GM21723 (cell line): Measurements from ENCODE around the gene MTA1.

Source experiments
- ATAC-seq: cut with Tn5 transposase; IDR thresholded peaks from one replicate; pipeline ENCODE4 v1.9.1; 2021; ENCODE audit warnings: mild to moderate bottlenecking, moderate library complexity; ENCODE audit not compliant: unreplicated experiment

MTA1 gene

DNA sequence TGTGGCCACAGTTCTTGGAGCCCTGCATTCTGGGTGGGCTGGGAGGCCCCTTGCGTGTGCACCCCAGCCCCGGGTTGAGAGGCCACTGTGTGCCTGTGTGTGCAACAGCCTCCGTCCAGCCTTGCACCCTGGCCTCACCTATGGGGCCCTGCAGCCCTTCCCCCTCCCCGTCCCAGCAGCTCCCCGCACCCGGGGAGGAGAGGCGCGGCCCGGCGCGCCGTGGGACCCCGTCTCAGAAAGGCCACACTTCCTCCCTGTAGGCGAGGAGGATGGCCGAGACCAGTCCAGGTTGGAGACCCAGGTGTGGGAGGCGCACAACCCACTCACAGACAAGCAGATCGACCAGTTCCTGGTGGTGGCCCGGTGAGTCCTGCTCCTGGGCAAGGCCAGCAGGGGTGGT lies 38.4 kb downstream of the MTA1 start:
- ATAC-seq, result no peak

DNA sequence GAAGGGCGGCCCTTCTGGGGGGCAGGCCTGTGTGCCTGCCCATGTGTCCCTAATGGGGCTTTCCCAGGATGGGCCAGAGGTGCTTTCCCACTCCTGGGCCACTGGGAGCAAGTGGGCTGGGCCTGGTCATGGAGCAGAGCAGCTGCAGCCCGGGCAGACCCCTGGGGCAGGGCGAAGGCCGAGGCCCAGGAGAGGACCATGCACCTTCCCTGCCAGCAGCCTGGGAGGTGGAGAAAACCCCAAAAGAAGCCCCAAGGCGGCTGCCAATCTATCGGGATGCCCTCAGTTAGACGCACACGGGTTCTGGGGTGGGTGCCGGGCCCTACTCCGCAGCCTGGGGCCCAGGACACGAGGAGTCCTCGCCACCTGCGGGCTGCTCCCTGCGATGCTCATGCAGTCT lies 38.9 kb downstream of the MTA1 start:
- no peak for ATAC-seq

GRCh38 chr14:105460116-105460515 lies 40.5 kb downstream of the MTA1 start:
- ATAC-seq, result no peak

- no peak for ATAC-seq
Measured at GRCh38 chr14:105460616-105461015, 41.0 kb downstream of the MTA1 start.

DNA sequence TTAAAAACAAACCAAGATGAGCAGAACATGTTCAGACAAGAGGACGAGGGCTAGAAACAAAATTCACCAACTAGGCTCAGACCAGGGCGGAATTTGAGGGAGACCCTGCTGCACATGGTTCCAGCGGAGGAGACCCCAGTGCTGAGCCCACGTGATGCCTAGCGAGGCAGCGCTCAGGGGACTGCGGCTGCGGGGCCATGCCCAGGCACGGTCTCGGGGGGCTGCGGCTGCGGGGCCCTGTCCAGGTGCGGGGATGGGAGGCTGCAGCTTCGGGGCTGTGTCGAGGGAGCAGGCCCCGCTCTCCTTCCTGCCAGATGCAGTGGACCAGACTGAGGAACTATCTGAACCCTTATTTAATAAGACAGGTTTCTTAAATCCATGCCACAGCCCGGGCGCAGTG lies 42.3 kb downstream of the MTA1 start:
- ATAC-seq, result no peak

DNA sequence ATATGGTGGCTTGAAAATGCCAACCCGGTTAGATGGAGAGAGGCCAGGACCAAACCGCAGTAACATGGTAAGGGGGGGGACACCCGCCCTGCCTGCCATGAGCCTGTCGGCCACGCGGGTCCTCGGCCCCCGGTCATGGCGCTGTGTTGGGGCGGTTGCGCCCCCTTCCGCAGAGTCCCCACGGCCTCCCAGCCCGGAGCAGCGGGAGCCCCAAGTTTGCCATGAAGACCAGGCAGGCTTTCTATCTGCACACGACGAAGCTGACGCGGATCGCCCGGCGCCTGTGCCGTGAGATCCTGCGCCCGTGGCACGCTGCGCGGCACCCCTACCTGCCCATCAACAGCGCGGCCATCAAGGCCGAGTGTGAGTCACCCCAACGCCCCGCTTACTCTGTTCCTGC lies 44.9 kb downstream of the MTA1 start:
- no peak for ATAC-seq

- no peak for ATAC-seq
Measured at GRCh38 chr14:105465209-105466031, 45.8 kb downstream of the MTA1 start.

DNA sequence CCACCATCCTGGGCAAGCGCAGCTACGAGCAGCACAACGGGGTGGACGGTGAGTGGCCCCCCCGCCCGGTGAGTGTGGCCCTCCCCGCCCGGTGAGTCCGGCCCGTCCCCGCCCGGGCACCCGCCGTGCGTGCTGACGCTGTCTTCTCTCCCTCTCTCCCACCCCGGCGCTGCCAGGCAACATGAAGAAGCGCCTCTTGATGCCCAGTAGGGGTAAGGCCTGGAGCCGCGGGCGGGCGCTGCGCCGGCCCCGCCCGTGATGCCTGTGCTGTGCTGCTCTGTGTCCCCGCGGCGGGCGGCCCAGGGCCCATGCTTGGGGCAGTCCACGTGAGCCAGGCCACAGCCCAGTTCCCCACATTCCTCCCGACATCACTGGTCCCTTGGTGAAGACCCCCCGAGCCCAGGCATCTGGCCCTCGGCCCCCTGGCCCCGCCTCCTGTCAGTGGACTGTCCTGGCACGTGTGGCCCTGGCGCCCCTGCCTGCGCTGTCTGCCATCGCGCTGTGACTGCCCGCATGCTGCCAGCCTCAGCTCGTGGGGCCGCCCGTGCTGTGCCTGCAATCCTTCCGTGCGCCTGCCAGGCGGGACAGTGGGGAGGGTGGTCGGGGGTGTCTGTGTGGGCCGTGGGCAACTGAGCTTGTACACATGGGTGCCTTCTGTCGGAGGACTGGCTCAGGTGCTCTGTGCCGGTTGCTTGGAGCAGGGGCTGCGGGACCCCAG lies 47.1 kb downstream of the MTA1 start:
- no peak for ATAC-seq

GRCh38 chr14:105467249-105467941 lies 47.8 kb downstream of the MTA1 start:
- ATAC-seq, result no peak

DNA sequence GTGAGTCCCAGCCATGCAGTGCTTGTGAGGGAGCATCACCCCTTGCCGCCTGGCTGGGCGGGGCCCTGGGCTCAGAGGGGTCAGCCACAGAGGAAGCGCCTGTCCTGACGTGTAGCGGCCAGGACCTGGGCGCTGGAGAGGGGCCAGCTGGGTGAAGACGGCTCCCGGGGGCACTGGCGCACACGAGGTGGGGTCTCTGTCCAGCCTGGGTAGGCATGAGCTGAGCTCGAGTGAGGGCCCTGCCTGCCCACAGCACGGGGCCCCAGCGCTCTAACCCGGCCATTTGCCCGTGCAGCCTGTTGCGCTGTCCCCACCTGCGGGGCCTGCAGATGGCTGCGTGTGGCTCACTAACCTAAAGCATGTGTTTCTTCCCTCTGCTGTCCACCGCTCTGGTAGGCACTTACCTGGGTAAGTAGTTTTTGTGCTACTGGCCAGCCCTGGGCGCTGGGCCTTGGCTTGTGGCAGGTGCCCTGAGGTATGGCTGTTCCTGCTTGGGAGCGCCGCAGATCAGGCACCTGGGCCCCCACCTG lies 48.4 kb downstream of the MTA1 start:
- no peak for ATAC-seq

- ATAC-seq, result no peak
Measured at GRCh38 chr14:105468621-105469241, 49.1 kb downstream of the MTA1 start.

GRCh38 chr14:105469456-105470349 lies 50.1 kb downstream of the MTA1 start:
- no peak for ATAC-seq

GRCh38 chr14:105470350-105471296 lies 51.0 kb downstream of the MTA1 start:
- ATAC-seq, result no peak

GRCh38 chr14:105471297-105471821 lies 51.7 kb downstream of the MTA1 start:
- no peak for ATAC-seq

DNA sequence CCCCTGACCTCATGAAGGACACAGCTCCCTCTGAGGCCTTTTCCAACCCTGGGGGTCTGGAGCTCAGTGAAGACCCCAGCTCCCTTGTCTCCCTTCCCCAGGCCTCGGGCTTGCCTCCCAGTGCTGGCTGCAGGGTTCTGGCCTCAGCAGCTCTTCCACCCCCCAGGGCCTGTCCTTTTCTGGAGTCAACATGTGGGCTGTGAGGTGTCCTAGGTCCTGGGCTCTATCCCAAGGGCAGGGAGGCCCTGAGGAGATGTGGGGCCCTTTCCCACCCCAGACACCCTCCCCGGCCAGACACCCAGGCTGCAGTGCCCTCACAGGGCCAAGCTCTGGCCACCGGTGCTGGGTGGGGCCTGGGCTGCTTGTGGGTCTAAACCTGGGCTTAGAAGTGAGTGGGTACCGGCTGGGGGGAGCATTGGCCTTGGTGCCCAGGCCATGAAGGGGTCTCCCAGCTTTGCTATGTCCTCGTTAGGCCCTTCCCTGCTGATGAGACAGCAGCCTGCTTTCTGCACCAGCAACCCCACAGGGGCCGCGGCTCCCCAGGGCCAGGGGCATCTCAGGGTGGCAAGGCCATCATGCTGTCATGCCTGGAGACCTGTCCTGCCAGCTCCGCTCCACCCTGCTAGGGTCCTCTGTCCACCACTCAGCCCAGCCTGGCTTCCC lies 52.3 kb downstream of the MTA1 start:
- no peak for ATAC-seq

- no peak for ATAC-seq
Measured at GRCh38 chr14:105472486-105472991, 52.9 kb downstream of the MTA1 start.

- no peak for ATAC-seq
Measured at GRCh38 chr14:105473033-105473676, 53.5 kb downstream of the MTA1 start.
